Keratinocyte (primary cell): ENCODE measurements around the gene KRTAP3-2. TPM values are rescaled to one million over a fixed set of nuclear protein-coding genes. Genes with fewer than 3 reads are reported as not detected.

Experiments
- DNase-seq: peaks from one replicate; pipeline ENCODE4 v3.0.0-alpha.2; 2011; ENCODE audit warnings: low read depth, missing footprints, low spot score
- FAIRE-seq: peaks from 2 replicates; lab custom pipeline; 2011; peaks lifted over from hg19 to GRCh38; lab: Jason Lieb, UNC
- H2AFZ ChIP-seq: 2 replicates; pipeline ENCODE4 v1.6.0; 2012; ENCODE audit warnings: low read length, control low read depth, inconsistent platforms; ENCODE audit not compliant: control insufficient read depth
- H3K27ac ChIP-seq: 2 replicates; pipeline ENCODE4 v1.5.1; 2011; ENCODE audit warnings: low read length; ENCODE audit not compliant: control insufficient read depth, insufficient read depth
- H3K27me3 ChIP-seq: 3 replicates; pipeline ENCODE4 v1.6.0; 2011; ENCODE audit warnings: low read length; ENCODE audit not compliant: control insufficient read depth, insufficient read depth; ENCODE audit errors: extremely low read depth
- H3K36me3 ChIP-seq, 2 experiments: 2 replicates in 1 of 2; 3 replicates in 1 of 2; pipeline ENCODE4 v1.5.1; 2011; ENCODE audit warnings: low read length in 2 of 2, mild to moderate bottlenecking in 1 of 2; ENCODE audit not compliant: control insufficient read depth in 2 of 2, insufficient read depth in 2 of 2; ENCODE audit errors: extremely low read depth in 1 of 2
- H3K4me1 ChIP-seq: 3 replicates; pipeline ENCODE4 v1.5.1; 2011; ENCODE audit warnings: low read length; ENCODE audit not compliant: control insufficient read depth, insufficient read depth; ENCODE audit errors: extremely low read depth
- H3K4me2 ChIP-seq: 3 replicates; pipeline ENCODE4 v1.6.0; 2011; ENCODE audit warnings: low read depth, low read length; ENCODE audit not compliant: control insufficient read depth, insufficient read depth; ENCODE audit errors: extremely low read depth
- H3K4me3 ChIP-seq, 3 experiments: fragments of 200-600 bp in 1 of 3; sonication (generic) in 1 of 3; 2 replicates in 2 of 3; 3 replicates in 1 of 3; pipeline ENCODE4 v1.5.1; 2011 to 2016; ENCODE audit warnings: low read length in 3 of 3, mild to moderate bottlenecking in 3 of 3, control low read depth in 2 of 3, inconsistent platforms in 1 of 3, low read depth in 1 of 3, mixed read lengths in 1 of 3, mixed run types in 1 of 3, moderate library complexity in 1 of 3; ENCODE audit not compliant: control insufficient read depth in 2 of 3, insufficient read depth in 2 of 3; ENCODE audit errors: extremely low read depth in 1 of 3
- H3K79me2 ChIP-seq: 2 replicates; pipeline ENCODE4 v1.6.0; 2012; ENCODE audit warnings: low read length; ENCODE audit not compliant: control insufficient read depth, insufficient read depth
- H3K9ac ChIP-seq: 3 replicates; pipeline ENCODE4 v1.6.0; 2011; ENCODE audit warnings: low read length; ENCODE audit not compliant: control insufficient read depth, insufficient read depth; ENCODE audit errors: extremely low read depth
- H3K9me1 ChIP-seq: 3 replicates; pipeline ENCODE4 v1.6.0; 2011; ENCODE audit warnings: low read length; ENCODE audit not compliant: control insufficient read depth, insufficient read depth; ENCODE audit errors: extremely low read depth
- H3K9me3 ChIP-seq: 2 replicates; pipeline ENCODE4 v1.5.1; 2012; ENCODE audit warnings: low read depth, low read length; ENCODE audit not compliant: control insufficient read depth
- H4K20me1 ChIP-seq: 3 replicates; pipeline ENCODE4 v1.6.0; 2011; ENCODE audit warnings: low read length; ENCODE audit not compliant: control insufficient read depth, insufficient read depth; ENCODE audit errors: extremely low read depth
- CTCF ChIP-seq, 3 experiments: IDR thresholded peaks in 1 of 3; conservative IDR thresholded peaks in 1 of 3; optimal IDR thresholded peaks in 1 of 3; 2 replicates in 2 of 3; 3 replicates in 1 of 3; pipeline versions ENCODE3 to v1.5.1; 2011; ENCODE audit warnings: low read length in 3 of 3, mild to moderate bottlenecking in 3 of 3, moderate library complexity in 2 of 3, control low read depth in 1 of 3, inconsistent platforms in 1 of 3; ENCODE audit not compliant: insufficient read depth in 2 of 3; ENCODE audit errors: extremely low read depth in 1 of 3
- EZH2 ChIP-seq: IDR thresholded peaks from one replicate; pipeline ENCODE4 v1.6.1; 2012; ENCODE audit warnings: inconsistent platforms, mild to moderate bottlenecking, low read length, moderate library complexity
- dilution Hi-C: fragments of 300-500 bp; cut with MboI; formaldehyde crosslinking; loops from one replicate; pipeline ENCODE4 v1.7.0; 2020; ENCODE audit warnings: low sequenced_read_pairs; ENCODE audit not compliant: extremely low pct_ligation_motif_present
- polyA plus RNA-seq, 5 experiments: library from polyadenylated mRNA; depleted of rRNA in 3 of 5; stranded (reverse) in 3 of 5; stranded (forward) in 1 of 5; unstranded in 1 of 5; fragments of >200 nt; gene quantifications; 1 replicate in 1 of 5; 2 replicates in 3 of 5; 3 replicates in 1 of 5; pipeline versions ENCODE4 v1.2.1 to v1.2.3, GENCODE V29; 2011 to 2012; ENCODE audit warnings: missing spikeins in 2 of 5, low read depth in 1 of 5, low replicate concordance in 1 of 5

The KRTAP3-2 gene
- polyA plus RNA-seq, 1 donor (not counting 4 experiments of a cell fraction or from before 2014, with no cell fraction given): not detected

- Histone ChIP-seq H3K9me3 (no peaks in the 10 kb centered on the region), H3K27me3 (no peaks in the 10 kb centered on the region), H3K9ac (no peak overlapping the region), H3K9me1 (no peaks in the 10 kb centered on the region), H2AFZ (no peak overlapping the region), H3K79me2 (no peaks in the 10 kb centered on the region), H3K4me1 (peaks cover 4% of the 10 kb centered on the region), H3K36me3 (no peaks in the 10 kb centered on the region), H3K4me3 (no peak overlapping the region), H3K4me2 (no peak overlapping the region), H4K20me1 (no peaks in the 10 kb centered on the region), H3K27ac (no peak overlapping the region)
- TF ChIP-seq CTCF (optimal IDR thresholded peaks at IDR 0.05 in 1 of 3, IDR thresholded peaks at IDR 0.05 in 1 of 3, conservative IDR thresholded peaks at IDR 0.05 in 1 of 3; ENCODE audit: extremely low read depth in 1 of 3, insufficient read depth in 2 of 3, low read length in 3 of 3) (no peak), EZH2 (no peak)
- DNase-seq (no peak), FAIRE-seq (no peak)
- dilution Hi-C loops: no loop called here
Measured at GRCh38 chr17:40974366-40974765, 25.3 kb downstream of the KRTAP3-2 start.

GRCh38 chr17:40967582-40967981, 32.1 kb downstream of the KRTAP3-2 start:
- H3K4me3 ChIP-seq: no peak overlapping the region
- H4K20me1 ChIP-seq: no peaks in the 10 kb centered on the region
- FAIRE-seq: no peak
- H3K79me2 ChIP-seq: no peaks in the 10 kb centered on the region
- no peak overlapping the region for H2AFZ ChIP-seq
- H3K9me3 ChIP-seq: no peaks in the 10 kb centered on the region
- DNase-seq: no peak
- H3K27ac ChIP-seq: no peak overlapping the region
- H3K9ac ChIP-seq: no peak overlapping the region
- H3K27me3 ChIP-seq: no peaks in the 10 kb centered on the region
- no peaks in the 10 kb centered on the region for H3K4me1 ChIP-seq
- H3K4me2 ChIP-seq: no peak overlapping the region
- dilution Hi-C loops: no loop called here
- H3K9me1 ChIP-seq: no peaks in the 10 kb centered on the region
- TF ChIP-seq CTCF (optimal IDR thresholded peaks at IDR 0.05 in 1 of 3, IDR thresholded peaks at IDR 0.05 in 1 of 3, conservative IDR thresholded peaks at IDR 0.05 in 1 of 3; ENCODE audit: extremely low read depth in 1 of 3, insufficient read depth in 2 of 3, low read length in 3 of 3) (no peak), EZH2 (no peak)
- no peaks in the 10 kb centered on the region for H3K36me3 ChIP-seq
